Osteoblast (primary cell): ENCODE measurements around the gene FBXW9. TPM values are rescaled to one million over a fixed set of nuclear protein-coding genes. Genes with fewer than 3 reads are reported as not detected.
A peak's percentile ranks its signal among the peaks of the same experiment; 100 is the strongest.

Experiments used
- DNase-seq: peaks from one replicate; pipeline ENCODE4 v3.0.0; 2011; ENCODE audit warnings: low spot score, mixed read lengths; ENCODE audit not compliant: insufficient read length; ENCODE audit errors: missing footprints
- H2AFZ ChIP-seq: 2 replicates; pipeline ENCODE4 v1.6.0; 2011; ENCODE audit warnings: mild to moderate bottlenecking, low read length
- H3K27ac ChIP-seq: 2 replicates; pipeline ENCODE4 v1.5.1; 2011; ENCODE audit warnings: mild to moderate bottlenecking, low read depth, low read length, moderate library complexity
- H3K27me3 ChIP-seq: 2 replicates; pipeline ENCODE4 v1.6.0; 2012; ENCODE audit warnings: mild to moderate bottlenecking, control low read depth, inconsistent platforms, low read length, moderate library complexity; ENCODE audit not compliant: insufficient read depth
- H3K36me3 ChIP-seq: 2 replicates; pipeline ENCODE4 v1.5.1; 2011; ENCODE audit warnings: mild to moderate bottlenecking, low read length, control low read depth, moderate library complexity; ENCODE audit not compliant: insufficient read depth
- H3K4me1 ChIP-seq: 2 replicates; pipeline ENCODE4 v1.5.1; 2011; ENCODE audit warnings: mild to moderate bottlenecking, low read length, control low read depth, moderate library complexity; ENCODE audit not compliant: insufficient read depth
- H3K4me2 ChIP-seq: 2 replicates; pipeline ENCODE4 v1.6.0; 2011; ENCODE audit warnings: mild to moderate bottlenecking, low read length; ENCODE audit not compliant: insufficient read depth
- H3K4me3 ChIP-seq: fragments of 200-600 bp; sonication (generic); 3 replicates; pipeline ENCODE4 v1.5.1; 2012; ENCODE audit warnings: mild to moderate bottlenecking, low read length, inconsistent platforms; ENCODE audit not compliant: insufficient read depth
- H3K79me2 ChIP-seq: 2 replicates; pipeline ENCODE4 v1.6.0; 2012; ENCODE audit warnings: mild to moderate bottlenecking, low read length, control low read depth, inconsistent platforms; ENCODE audit not compliant: insufficient read depth
- H3K9me3 ChIP-seq: 2 replicates; pipeline ENCODE4 v1.5.1; 2011; ENCODE audit warnings: low read depth, low read length, control low read depth
- H4K20me1 ChIP-seq: 2 replicates; pipeline ENCODE4 v1.6.0; 2012; ENCODE audit warnings: mild to moderate bottlenecking, low read length, control low read depth; ENCODE audit not compliant: insufficient read depth
- CTCF ChIP-seq: IDR thresholded peaks from 2 replicates; pipeline ENCODE4 v1.5.1; 2011; ENCODE audit warnings: mild to moderate bottlenecking, low read depth, low read length, moderate library complexity; ENCODE audit errors: extremely low read depth
- total RNA-seq: library from RNA; depleted of rRNA; stranded (reverse); fragments of >200 nt; gene quantifications from 2 replicates; pipeline ENCODE4 v1.2.3, GENCODE V29; 2012

The FBXW9 gene
- total RNA-seq, 1 donor: 18.5 TPM

- no peak for TF ChIP-seq CTCF
- Histone ChIP-seq H3K27me3 (no peaks in the 10 kb centered on the region), H3K27ac (peak overlapping the region; percentile 67), H3K36me3 (peaks cover 29% of the 10 kb centered on the region), H3K4me3 (peak overlapping the region; percentile 90), H3K4me1 (peaks cover 9% of the 10 kb centered on the region), H4K20me1 (no peaks in the 10 kb centered on the region), H3K9me3 (no peaks in the 10 kb centered on the region), H2AFZ (peak overlapping the region; percentile 83), H3K79me2 (peaks cover 16% of the 10 kb centered on the region), H3K4me2 (peak overlapping the region; percentile 88)
- DNase-seq: no peak
These were observed 450 bp downstream of the FBXW9 start for GRCh38 chr19:12695997-12696365.

- peak overlapping the region; percentile 88 for H3K4me2 ChIP-seq
- no peak for TF ChIP-seq CTCF
- H3K27me3 ChIP-seq: no peaks in the 10 kb centered on the region
- H3K9me3 ChIP-seq: no peaks in the 10 kb centered on the region
- peak overlapping the region; percentile 90 for H3K4me3 ChIP-seq
- DNase-seq: peak; percentile 60
- H3K27ac ChIP-seq: no peak overlapping the region
- peaks cover 16% of the 10 kb centered on the region for H3K79me2 ChIP-seq
- peak overlapping the region; percentile 20 for H2AFZ ChIP-seq
- no peaks in the 10 kb centered on the region for H4K20me1 ChIP-seq
- peaks cover 9% of the 10 kb centered on the region for H3K4me1 ChIP-seq
- peaks cover 25% of the 10 kb centered on the region for H3K36me3 ChIP-seq
These were observed 917 bp downstream of the FBXW9 start for GRCh38 chr19:12695514-12695913.

GRCh38 chr19:12695096-12695495 lies 1.3 kb downstream of the FBXW9 start:
- Histone ChIP-seq H3K4me1 (peaks cover 9% of the 10 kb centered on the region), H3K4me3 (no peak overlapping the region), H3K9me3 (no peaks in the 10 kb centered on the region), H3K27me3 (no peaks in the 10 kb centered on the region), H3K36me3 (peaks cover 24% of the 10 kb centered on the region), H3K27ac (no peak overlapping the region), H2AFZ (no peak overlapping the region), H4K20me1 (no peaks in the 10 kb centered on the region), H3K4me2 (peak overlapping the region; percentile 88), H3K79me2 (peaks cover 16% of the 10 kb centered on the region)
- no peak for TF ChIP-seq CTCF
- peak; percentile 25 for DNase-seq

GRCh38 chr19:12694641-12695040 lies 1.8 kb downstream of the FBXW9 start:
- Histone ChIP-seq H4K20me1 (no peaks in the 10 kb centered on the region), H3K4me3 (no peak overlapping the region), H3K79me2 (peaks cover 16% of the 10 kb centered on the region), H3K9me3 (no peaks in the 10 kb centered on the region), H2AFZ (no peak overlapping the region), H3K27ac (no peak overlapping the region), H3K4me2 (no peak overlapping the region), H3K4me1 (peaks cover 9% of the 10 kb centered on the region), H3K27me3 (no peaks in the 10 kb centered on the region), H3K36me3 (peaks cover 20% of the 10 kb centered on the region)
- peak; percentile 83 for DNase-seq
- TF ChIP-seq CTCF: no peak
